Trophoblast cell (in vitro differentiated cells and primary cell): ENCODE data around the gene SLIT1.

ENCODE experiments used
- DNase-seq, 2 donors: peaks; one replicate each; pipeline ENCODE4 v3.0.0-alpha.2; 2016
- H2AFZ ChIP-seq: 2 replicates; pipeline ENCODE4 v1.6.1; 2013; ENCODE audit warnings: low read length, moderate library complexity, mild to moderate bottlenecking; ENCODE audit not compliant: insufficient read depth, poor library complexity
- H2AK5ac ChIP-seq: 2 replicates; pipeline ENCODE4 v1.6.1; 2013; ENCODE audit warnings: mild to moderate bottlenecking, low read length
- H2BK120ac ChIP-seq: 2 replicates; pipeline ENCODE4 v1.6.1; 2013; ENCODE audit warnings: low read length, mild to moderate bottlenecking, moderate library complexity; ENCODE audit not compliant: insufficient read depth, poor library complexity
- H2BK12ac ChIP-seq: 2 replicates; pipeline ENCODE4 v1.6.1; 2013; ENCODE audit warnings: mild to moderate bottlenecking, low read length, moderate library complexity
- H2BK5ac ChIP-seq: 2 replicates; pipeline ENCODE4 v1.6.1; 2013; ENCODE audit warnings: low read length, low read depth, moderate library complexity, mild to moderate bottlenecking; ENCODE audit not compliant: poor library complexity
- H3K14ac ChIP-seq: 2 replicates; pipeline ENCODE4 v1.6.1; 2013; ENCODE audit warnings: mild to moderate bottlenecking, low read length
- H3K18ac ChIP-seq: 2 replicates; pipeline ENCODE4 v1.6.1; 2013; ENCODE audit warnings: mild to moderate bottlenecking, low read length
- H3K23ac ChIP-seq: 2 replicates; pipeline ENCODE4 v1.6.1; 2013; ENCODE audit warnings: low read length
- H3K27ac ChIP-seq: 2 replicates; pipeline ENCODE4 v1.5.1; 2013; ENCODE audit warnings: low read depth, mild to moderate bottlenecking, inconsistent platforms, low read length, moderate library complexity
- H3K27me3 ChIP-seq: 2 replicates; pipeline ENCODE4 v1.6.1; 2013; ENCODE audit warnings: inconsistent platforms, mild to moderate bottlenecking, low read length, moderate library complexity; ENCODE audit not compliant: insufficient read depth
- H3K36me3 ChIP-seq, 2 experiments: 1 replicate in 1 of 2; 2 replicates in 1 of 2; pipeline ENCODE4 v1.6.1; 2013; ENCODE audit warnings: low read length in 2 of 2, mild to moderate bottlenecking in 2 of 2, moderate library complexity in 1 of 2; ENCODE audit not compliant: insufficient read depth in 2 of 2, control insufficient read depth in 1 of 2
- H3K4ac ChIP-seq: 2 replicates; pipeline ENCODE4 v1.6.1; 2013; ENCODE audit warnings: low read depth, mild to moderate bottlenecking, low read length, moderate library complexity
- H3K4me1 ChIP-seq, 2 experiments: 1 replicate in 1 of 2; 2 replicates in 1 of 2; pipeline ENCODE4 v1.6.1; 2013; ENCODE audit warnings: low read length in 2 of 2, mild to moderate bottlenecking in 2 of 2, moderate library complexity in 1 of 2; ENCODE audit not compliant: insufficient read depth in 2 of 2, control insufficient read depth in 1 of 2
- H3K4me2 ChIP-seq: 2 replicates; pipeline ENCODE4 v1.6.1; 2013; ENCODE audit warnings: inconsistent platforms, mild to moderate bottlenecking, low read length, moderate library complexity
- H3K4me3 ChIP-seq: 2 replicates; pipeline ENCODE4 v1.5.1; 2013; ENCODE audit warnings: mild to moderate bottlenecking, low read depth, low read length, inconsistent platforms
- H3K79me1 ChIP-seq: one replicate; pipeline ENCODE4 v1.6.1; 2013; ENCODE audit warnings: low read length
- H3K79me2 ChIP-seq: 2 replicates; pipeline ENCODE4 v1.6.1; 2013; ENCODE audit warnings: low read length, mild to moderate bottlenecking; ENCODE audit not compliant: control insufficient read depth, insufficient read depth, poor library complexity
- H3K9ac ChIP-seq: 2 replicates; pipeline ENCODE4 v1.6.1; 2013; ENCODE audit warnings: mild to moderate bottlenecking, low read length
- H3K9me3 ChIP-seq: 2 replicates; pipeline ENCODE4 v1.6.1; 2013; ENCODE audit warnings: low read depth, mild to moderate bottlenecking, control low read depth, inconsistent platforms, low read length; ENCODE audit not compliant: insufficient read depth
- H4K12ac ChIP-seq: 2 replicates; pipeline ENCODE4 v1.6.1; 2013; ENCODE audit warnings: low read depth, mild to moderate bottlenecking, low read length, moderate library complexity
- H4K8ac ChIP-seq: 2 replicates; pipeline ENCODE4 v1.6.1; 2013; ENCODE audit warnings: low read depth, mild to moderate bottlenecking, low read length, moderate library complexity
- H4K91ac ChIP-seq: one replicate; pipeline ENCODE4 v1.6.1; 2013; ENCODE audit warnings: low read depth, mild to moderate bottlenecking, low read length, moderate library complexity
- WGBS: extraction: QIAGEN DNeasy Blood & Tissue Kit; methylation state at CpG from one replicate; pipeline ENCODE4 v1.1.7; 2013; ENCODE audit warnings: missing lambda C conversion rate; ENCODE audit not compliant: insufficient read length, insufficient coverage; ENCODE audit errors: extremely low coverage; 5-methylcytosine and 5-hydroxymethylcytosine counted together

The SLIT1 gene

DNA sequence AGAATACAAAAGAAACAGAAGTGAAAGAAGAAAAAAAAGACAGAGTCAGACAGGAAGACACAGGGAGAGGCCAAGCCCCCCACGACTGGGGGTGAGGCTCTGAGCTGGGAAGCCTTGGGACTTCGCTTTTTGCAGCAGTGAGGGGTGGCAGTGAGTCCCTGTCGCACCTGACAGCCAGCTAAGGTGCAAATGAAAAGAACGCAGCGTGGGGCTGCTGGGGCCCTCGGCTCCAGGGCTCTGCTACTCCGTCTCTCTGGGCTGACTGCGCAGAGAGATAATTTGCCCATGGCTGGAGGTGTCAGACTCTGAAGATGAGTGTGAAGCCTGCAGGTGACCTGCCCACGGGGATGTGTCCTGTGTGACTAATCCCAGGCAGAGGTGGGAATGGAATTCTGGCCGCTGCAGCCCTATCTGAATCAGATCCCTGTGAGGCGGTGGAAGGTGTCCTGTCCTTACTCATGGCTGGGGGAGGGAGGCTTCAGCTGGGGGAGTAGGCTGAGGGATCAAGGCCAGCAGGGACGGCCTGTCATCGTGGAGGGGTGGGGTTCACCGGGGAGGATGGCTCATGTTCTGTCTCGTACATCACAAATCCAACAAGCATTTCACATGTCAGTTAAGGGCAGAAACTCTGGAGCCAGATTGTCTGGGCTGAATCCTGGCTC lies 96.4 kb downstream of the SLIT1 start:
- no peak overlapping the region for H2AFZ ChIP-seq
- DNase-seq, result peak; percentile 51 to 61
- H3K18ac ChIP-seq, result no peak overlapping the region
- H3K4me2 ChIP-seq, result no peak overlapping the region
- H3K9me3 ChIP-seq, result no peaks in the 10 kb centered on the region
- H3K4me3 ChIP-seq, result no peak overlapping the region
- H2BK5ac ChIP-seq, result no peak overlapping the region
- no peaks in the 10 kb centered on the region for H3K79me1 ChIP-seq
- no peak overlapping the region for H2AK5ac ChIP-seq
- H4K12ac ChIP-seq, result no peak overlapping the region
- H4K8ac ChIP-seq, result no peak overlapping the region
- no peak overlapping the region for H3K23ac ChIP-seq
- H3K27me3 ChIP-seq, result no peaks in the 10 kb centered on the region
- H3K14ac ChIP-seq, result no peak overlapping the region
- no peak overlapping the region for H3K27ac ChIP-seq
- no peak overlapping the region for H3K4ac ChIP-seq
- no peaks in the 10 kb centered on the region for H3K36me3 ChIP-seq
- H4K91ac ChIP-seq, result no peak overlapping the region
- no peak overlapping the region for H2BK12ac ChIP-seq
- H3K4me1 ChIP-seq, result no peaks in the 10 kb centered on the region
- H3K79me2 ChIP-seq, result no peaks in the 10 kb centered on the region
- H3K9ac ChIP-seq, result no peak overlapping the region
- no CpG with 5 or more reads among the region's 15 CpGs for WGBS
- no peak overlapping the region for H2BK120ac ChIP-seq

DNA sequence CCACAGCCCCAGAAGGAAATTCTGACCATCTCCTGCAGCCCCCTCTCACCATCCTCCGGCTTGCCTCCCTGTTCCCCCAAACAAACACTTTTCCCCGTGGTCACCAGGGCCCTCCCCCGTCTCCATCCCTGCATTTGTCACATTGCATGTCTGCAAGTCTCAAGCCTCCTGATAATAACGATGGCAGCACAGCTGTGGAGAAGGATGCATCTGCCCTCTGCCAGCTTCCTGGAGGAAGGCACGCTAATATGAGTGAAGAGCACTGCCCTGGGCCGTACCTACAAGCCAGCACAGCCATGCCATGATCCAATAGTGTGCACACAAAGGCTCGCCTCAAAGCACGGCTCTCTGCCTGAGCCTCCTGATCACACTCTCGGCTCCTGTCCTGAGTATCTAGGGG lies 98.5 kb downstream of the SLIT1 start:
- no peak overlapping the region for H2AFZ ChIP-seq
- WGBS, result no CpG with 5 or more reads among the region's 9 CpGs
- no peaks in the 10 kb centered on the region for H3K36me3 ChIP-seq
- H3K27me3 ChIP-seq, result no peaks in the 10 kb centered on the region
- H3K4me2 ChIP-seq, result no peak overlapping the region
- H2BK120ac ChIP-seq, result no peak overlapping the region
- H3K14ac ChIP-seq, result no peak overlapping the region
- H3K9ac ChIP-seq, result no peak overlapping the region
- no peak overlapping the region for H3K23ac ChIP-seq
- H3K79me1 ChIP-seq, result no peaks in the 10 kb centered on the region
- no peak overlapping the region for H2AK5ac ChIP-seq
- H2BK5ac ChIP-seq, result no peak overlapping the region
- no peaks in the 10 kb centered on the region for H3K9me3 ChIP-seq
- H3K4me3 ChIP-seq, result no peak overlapping the region
- no peak overlapping the region for H4K8ac ChIP-seq
- H3K18ac ChIP-seq, result no peak overlapping the region
- H4K91ac ChIP-seq, result no peak overlapping the region
- no peak overlapping the region for H4K12ac ChIP-seq
- H3K4me1 ChIP-seq, result no peaks in the 10 kb centered on the region
- H3K4ac ChIP-seq, result no peak overlapping the region
- H3K27ac ChIP-seq, result no peak overlapping the region
- no peaks in the 10 kb centered on the region for H3K79me2 ChIP-seq
- DNase-seq, result no peak
- H2BK12ac ChIP-seq, result no peak overlapping the region

DNA sequence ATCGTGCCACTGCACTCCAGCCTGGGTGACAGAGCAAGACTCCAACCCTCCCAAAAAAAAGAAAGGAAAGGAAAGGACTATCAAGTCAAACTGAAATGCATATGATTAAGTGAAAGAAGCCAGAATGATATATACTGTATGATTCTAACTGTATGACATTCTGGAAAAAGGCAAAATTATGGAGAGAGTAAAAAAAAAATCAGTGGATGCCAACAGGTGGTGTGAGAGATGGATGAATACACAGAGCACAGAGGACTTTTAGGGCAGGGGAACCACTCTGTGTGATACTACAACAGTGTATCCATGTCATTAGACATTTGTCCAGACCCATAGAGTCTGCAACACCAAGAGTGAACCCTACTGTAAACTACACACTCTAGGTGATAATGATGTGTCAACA lies 99.2 kb downstream of the SLIT1 start:
- DNase-seq, result no peak
- H3K9ac ChIP-seq, result no peak overlapping the region

DNA sequence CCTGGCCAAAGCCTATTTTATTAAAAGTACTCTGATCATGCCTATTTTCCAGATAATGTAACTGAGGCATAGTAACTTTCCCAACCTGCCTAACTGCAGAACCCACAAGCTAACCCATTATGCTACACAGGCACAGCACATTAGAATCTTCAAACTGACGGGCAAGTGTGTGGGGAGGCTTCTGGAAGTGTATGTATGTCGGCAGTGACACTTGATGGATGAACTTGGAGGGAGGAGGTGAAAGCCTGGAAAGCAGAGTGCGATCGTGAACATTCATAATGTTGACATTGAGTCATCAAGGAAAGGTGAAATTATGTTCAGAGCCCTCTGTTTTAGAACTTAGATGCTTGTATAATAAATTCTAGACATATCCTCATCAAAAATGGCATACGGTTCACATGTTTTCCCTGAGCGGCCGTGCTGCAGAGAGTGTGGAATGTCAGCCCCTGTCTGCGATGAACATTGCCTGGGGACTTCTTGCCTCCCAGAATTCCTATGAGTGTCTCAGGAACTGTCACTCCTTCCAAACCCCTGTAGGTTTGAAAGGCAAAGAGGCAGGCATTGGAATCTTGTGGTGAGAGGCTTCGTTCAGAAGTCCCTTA lies 102.4 kb downstream of the SLIT1 start:
- Histone ChIP-seq H4K8ac (no peak overlapping the region), H2AK5ac (no peak overlapping the region), H4K12ac (no peak overlapping the region), H3K4ac (no peak overlapping the region), H2AFZ (no peak overlapping the region), H3K27me3 (no peaks in the 10 kb centered on the region), H3K36me3 (no peaks in the 10 kb centered on the region), H2BK12ac (no peak overlapping the region), H3K9me3 (no peaks in the 10 kb centered on the region), H3K4me1 (no peaks in the 10 kb centered on the region), H3K18ac (no peak overlapping the region), H3K14ac (no peak overlapping the region), H3K79me2 (no peaks in the 10 kb centered on the region), H3K27ac (no peak overlapping the region), H4K91ac (no peak overlapping the region), H3K9ac (no peak overlapping the region), H3K79me1 (no peaks in the 10 kb centered on the region), H2BK5ac (no peak overlapping the region), H2BK120ac (no peak overlapping the region), H3K4me3 (no peak overlapping the region), H3K4me2 (no peak overlapping the region), H3K23ac (no peak overlapping the region)
- DNase-seq, result no peak
- no CpG with 5 or more reads among the region's 9 CpGs for WGBS

More for the DNA sequence above, 99.2 kb downstream of the SLIT1 start:
- Histone ChIP-seq H3K27me3 (no peaks in the 10 kb centered on the region), H3K18ac (no peak overlapping the region), H3K23ac (no peak overlapping the region), H3K36me3 (no peaks in the 10 kb centered on the region), H2BK12ac (no peak overlapping the region), H2BK5ac (no peak overlapping the region), H3K4me1 (no peaks in the 10 kb centered on the region), H4K8ac (no peak overlapping the region), H3K4ac (no peak overlapping the region), H3K27ac (no peak overlapping the region), H4K91ac (no peak overlapping the region), H3K4me3 (no peak overlapping the region), H3K9me3 (no peaks in the 10 kb centered on the region), H2BK120ac (no peak overlapping the region), H2AK5ac (no peak overlapping the region), H4K12ac (no peak overlapping the region), H3K4me2 (no peak overlapping the region), H3K14ac (no peak overlapping the region), H3K79me2 (no peaks in the 10 kb centered on the region), H3K79me1 (no peaks in the 10 kb centered on the region), H2AFZ (no peak overlapping the region)
- WGBS, result no CpG with 5 or more reads among the region's 1 CpG
